NK-92 (cell line): ENCODE measurements around the gene GSG1L2.
"Not testable (repeated sequence)": the region's sequence is repeated elsewhere in the genome, so short reads cannot be mapped to it uniquely, and the experiment has no call there.

ENCODE experiments used
- DNase-seq: peaks from one replicate; lab custom pipeline; 2025; ENCODE audit not compliant: unreplicated experiment; lab: John Stamatoyannopoulos, UW

Gene GSG1L2

DNA sequence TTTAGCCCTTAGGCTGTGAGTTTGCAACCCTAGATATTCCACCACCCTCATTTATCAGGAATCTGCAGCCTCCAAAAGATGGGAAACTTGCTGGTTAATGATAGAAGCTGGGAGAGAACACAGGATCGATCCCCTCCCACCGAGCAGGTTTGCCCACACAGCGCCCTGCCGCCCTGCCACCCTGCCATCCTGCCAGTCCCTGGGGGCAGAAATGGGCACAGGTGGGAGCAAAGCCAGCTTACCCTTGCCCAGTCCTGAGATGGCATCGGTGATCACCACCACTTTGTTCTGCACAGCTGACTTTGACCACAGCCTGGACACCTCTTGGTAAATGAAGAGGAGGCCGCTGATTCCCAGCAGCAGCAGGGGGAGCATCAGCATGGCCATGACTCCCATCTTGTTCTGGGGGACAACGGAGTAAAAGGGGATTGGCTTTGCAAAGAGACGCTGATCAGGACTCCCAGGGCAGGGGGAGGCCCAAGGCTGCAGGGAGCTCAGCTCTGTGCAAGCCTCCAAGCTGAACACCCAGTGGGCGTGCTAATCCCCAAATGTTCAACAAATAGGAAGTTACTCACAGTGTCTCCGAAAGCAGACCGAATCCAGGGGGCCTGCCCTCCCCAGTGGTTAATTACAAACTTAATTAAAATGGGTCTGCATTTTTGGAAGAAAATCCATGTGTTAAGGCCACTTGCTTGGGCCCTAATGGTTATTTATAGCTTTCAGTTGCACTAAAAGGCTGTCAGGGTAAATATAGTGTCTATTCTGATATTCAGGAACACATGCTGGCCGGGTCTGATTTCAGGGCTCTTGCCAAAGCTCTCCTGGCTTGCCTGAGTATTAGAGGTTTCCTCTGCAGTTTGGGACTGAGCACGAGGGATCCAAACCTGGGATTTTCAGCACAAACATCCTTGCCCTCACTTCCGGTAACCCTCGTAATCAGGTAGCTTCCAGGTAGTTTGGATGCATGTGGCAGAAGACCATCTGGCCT is 30.7 kb downstream of the GSG1L2 start, which contains the start of gene DHRS7C:
DHRS7C (minus strand) TSS at position 704 of the 988 bp plus-strand sequence; CDS start at position 396, 308 bp downstream.
- DNase-seq, result no peak

- no peak for DNase-seq
Observed at GRCh38 chr17:9790316-9790715, 31.6 kb downstream of the GSG1L2 start.

- DNase-seq, result no peak
Observed at GRCh38 chr17:9788601-9789000, 33.3 kb downstream of the GSG1L2 start.

DNA sequence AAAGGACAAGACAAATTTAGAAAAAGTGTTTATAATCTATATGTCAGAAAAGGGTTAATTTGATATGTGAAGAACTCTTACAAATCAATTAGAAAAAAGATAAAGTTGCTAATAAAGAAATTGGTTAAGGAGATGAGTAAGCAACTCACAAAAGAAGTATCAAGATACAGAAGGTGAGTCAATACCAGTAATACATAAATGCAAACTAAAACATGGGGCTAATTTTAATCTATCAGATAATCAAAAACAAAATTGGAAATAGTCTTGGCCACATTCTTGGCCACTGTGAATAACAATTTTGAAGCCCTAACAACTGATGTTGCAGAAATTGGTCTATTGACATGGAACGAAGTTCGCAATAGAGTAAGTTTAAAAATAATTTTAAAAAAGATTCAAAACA is 37.3 kb downstream of the GSG1L2 start:
- no peak for DNase-seq

DNA sequence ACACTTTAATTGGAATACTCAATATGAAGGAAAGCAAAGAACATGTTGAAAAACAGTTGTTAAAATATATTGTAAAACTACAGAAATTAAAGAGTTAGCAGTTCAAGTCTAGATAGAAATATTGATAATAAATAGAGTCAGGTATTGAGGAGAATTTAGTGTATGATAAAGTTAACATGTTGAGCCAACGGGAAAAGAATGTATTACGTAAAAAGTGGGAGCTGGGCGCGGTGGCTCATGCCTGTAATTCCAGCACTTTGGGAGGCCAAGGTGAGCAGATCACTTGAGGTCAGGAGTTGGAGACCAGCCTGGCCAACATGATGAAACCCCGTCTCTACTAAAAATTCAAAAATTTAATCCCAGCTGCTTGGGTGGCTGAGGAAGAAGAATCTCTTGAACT is 38.4 kb downstream of the GSG1L2 start:
- not testable (repeated sequence) for DNase-seq

DNA sequence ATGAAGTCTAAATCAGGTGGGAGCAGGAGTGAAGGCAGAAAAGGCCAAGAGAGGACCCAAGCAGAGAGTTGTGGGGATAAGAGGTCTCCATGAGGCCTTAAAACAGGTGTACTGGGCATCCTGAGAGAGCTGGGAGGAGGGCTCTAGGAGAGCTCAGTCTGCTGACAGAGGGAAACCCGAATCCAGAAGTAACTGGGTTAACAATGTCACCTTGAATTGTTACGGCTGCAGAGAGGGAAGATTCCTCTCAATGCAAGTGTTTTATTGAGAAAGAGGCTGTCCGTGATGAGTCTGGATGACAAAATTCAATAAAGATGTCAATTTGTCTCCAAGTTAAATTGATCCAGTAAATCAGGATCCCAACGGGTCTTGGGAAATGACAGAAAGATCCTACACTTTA is 38.8 kb downstream of the GSG1L2 start:
- DNase-seq, result no peak

DNA sequence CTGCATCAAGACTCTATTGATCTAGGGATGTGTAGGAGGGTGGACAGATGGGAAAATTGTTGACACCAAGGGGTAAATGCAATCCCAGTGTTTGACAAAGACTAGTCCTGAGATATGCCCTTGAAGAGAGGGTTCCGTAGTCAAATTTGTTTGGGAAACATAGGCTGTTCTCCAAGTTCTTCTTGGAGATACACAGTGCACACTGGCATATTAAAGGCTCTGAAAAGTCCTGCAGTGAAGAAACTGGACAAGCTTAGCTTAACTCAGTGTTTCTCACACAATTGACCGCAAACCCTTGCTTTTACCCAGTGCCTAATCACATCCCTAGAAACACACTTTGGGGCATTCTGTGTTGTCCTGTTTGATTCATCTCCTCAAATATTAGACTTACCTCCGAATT is 41.3 kb downstream of the GSG1L2 start:
- no peak for DNase-seq

GRCh38 chr17:9776911-9777310 is 45.0 kb downstream of the GSG1L2 start:
- no peak for DNase-seq

- no peak for DNase-seq
Observed at GRCh38 chr17:9772658-9773057, 49.2 kb downstream of the GSG1L2 start.

GRCh38 chr17:9771465-9771864 is 50.4 kb downstream of the GSG1L2 start:
- DNase-seq, result no peak

- no peak for DNase-seq
Observed at GRCh38 chr17:9769036-9769695, 52.7 kb downstream of the GSG1L2 start.

- DNase-seq, result no peak
Observed at GRCh38 chr17:9768381-9768934, 53.4 kb downstream of the GSG1L2 start.

DNA sequence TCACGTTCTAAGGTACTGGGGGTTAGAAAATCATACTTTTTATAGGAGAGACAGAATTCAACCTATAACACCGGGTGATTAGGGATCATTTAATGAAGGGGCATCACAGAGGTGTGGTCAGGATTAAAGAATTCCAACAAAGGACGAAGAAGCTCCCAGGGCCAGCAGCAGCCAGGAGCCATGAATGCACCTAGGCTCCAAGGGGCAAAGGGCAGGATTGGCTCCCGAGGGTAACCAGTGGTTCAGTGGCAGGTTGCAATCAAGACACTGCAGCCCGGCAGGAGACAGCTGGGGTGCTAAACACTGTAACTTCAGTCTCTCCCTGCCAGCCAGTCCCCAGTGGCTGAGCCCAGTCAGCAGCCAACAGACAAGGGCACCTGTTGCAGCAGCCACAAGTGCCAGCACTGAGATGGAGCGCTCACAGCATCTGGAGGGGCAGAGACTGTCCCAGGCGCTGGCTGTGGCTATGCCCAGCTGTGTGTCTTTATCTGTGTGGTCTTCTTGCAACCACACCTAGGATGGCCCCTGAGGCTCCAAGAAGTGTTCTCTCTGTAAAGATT is 54.4 kb downstream of the GSG1L2 start:
- DNase-seq, result no peak

DNA sequence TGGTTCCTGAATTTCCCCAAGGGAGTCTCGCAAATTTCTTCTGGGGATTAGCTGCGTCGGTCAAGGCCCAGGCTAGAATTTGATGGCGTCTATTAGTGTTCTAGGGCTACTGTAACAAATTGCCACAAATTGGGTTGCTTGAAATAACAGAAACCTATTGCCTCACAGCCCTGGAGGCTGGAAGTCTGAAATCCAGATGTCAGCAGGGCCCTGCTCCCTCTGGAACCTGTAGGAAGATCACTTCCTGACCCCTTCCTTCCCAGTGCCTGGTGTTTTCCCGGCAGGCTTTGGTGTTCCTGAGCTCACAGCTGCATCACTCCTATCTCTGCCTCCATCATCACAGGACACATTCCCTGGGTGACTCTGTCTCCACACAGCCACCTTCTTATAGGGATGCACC is 54.9 kb downstream of the GSG1L2 start:
- no peak for DNase-seq

GRCh38 chr17:9765322-9765721 is 56.6 kb downstream of the GSG1L2 start:
- DNase-seq, result no peak

- DNase-seq, result no peak
Observed at GRCh38 chr17:9763643-9764042, 58.2 kb downstream of the GSG1L2 start.

- DNase-seq, result no peak
Observed at GRCh38 chr17:9760266-9760665, 61.6 kb downstream of the GSG1L2 start.

DNA sequence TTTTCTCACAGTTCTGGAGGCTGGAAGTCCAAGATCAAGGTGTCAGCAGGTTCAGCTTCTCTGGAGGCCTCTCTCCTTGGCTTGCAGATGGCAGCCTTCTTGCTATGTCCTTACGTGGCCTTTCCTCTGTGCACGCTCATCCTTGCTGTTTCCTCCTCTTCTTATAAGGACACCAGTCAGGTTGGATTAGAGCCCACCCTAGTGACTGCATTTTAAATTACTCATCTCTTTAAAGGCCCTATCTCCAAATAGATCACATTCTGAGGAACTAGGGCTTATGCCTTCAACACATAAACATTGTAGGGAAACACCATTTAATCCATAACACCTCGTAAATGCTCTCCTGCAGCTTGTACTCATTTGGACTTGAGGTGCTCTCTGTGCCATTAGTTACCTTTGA is 66.8 kb downstream of the GSG1L2 start:
- no peak for DNase-seq
